ENCODE measurements around the gene GRIN2C.

The GRIN2C gene

DNA sequence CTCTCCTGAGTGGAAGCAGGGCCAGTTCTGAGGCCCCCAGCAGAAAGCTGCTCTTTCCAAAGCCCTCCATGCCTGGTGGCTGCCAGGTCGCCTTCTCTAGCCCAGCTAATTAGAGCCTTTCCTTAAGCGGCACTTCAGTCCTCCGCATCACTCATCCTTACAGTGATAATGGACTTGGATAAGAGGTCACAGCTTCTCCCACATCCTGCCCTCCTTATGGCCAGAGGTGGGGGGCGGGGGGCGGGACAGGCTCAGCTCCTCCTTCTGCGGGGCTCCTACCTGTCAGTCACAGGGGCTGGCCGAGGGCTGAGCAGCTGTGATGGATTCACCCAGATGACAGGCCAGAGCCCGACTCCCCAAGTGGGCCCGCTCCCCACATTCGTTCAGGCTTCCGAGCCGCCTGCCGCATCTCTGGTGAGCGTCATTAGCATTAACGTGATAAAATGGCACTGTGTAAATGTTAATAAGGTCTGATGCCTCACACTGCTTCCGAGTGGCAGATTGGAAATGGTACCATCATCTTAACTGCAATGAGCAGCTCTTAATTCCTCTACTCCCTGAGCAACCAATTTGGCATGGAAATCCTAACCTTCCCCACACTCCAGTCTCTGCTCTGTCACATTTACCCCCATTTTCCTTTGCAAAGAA lies 41.3 kb downstream of the GRIN2C start:
- no peak for DNase-seq

DNA sequence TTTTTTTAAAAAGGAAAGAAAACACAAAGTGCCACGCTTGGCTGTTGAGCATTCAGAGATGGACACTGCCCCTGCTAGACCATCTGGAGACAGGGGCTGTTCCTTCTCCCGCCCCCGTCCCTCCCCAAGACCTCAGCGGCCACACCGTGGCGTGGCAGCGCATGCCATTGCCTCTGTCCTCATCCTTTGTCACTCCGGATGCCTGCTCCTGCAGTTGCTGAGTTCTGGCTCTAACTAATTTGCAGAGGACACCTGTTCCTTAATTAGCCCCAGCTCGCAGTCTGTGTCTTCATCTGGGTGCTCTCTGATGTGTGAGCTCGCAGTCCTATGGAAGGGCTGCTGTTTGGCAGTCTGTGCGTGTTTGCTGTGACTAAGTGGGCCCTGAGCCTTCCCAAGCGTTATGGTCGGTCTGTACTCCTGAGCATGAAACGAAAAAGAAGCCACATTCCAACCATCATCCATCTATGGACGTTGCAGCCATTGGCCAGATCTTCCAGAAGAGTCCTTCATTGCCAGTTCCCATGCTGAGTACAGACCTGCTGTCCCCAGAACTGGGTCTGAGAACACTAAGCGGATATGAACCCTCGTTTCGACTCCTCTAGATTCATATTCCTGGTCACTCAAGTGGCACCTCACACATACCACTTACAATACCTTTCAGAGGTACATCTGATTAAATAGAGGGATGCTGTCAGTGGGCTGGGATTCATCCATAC lies 42.6 kb downstream of the GRIN2C start:
- DNase-seq, result no peak

- DNase-seq, result no peak
These were observed 43.9 kb downstream of the GRIN2C start for GRCh38 chr17:74815550-74816370.

GRCh38 chr17:74815067-74815466 lies 44.6 kb downstream of the GRIN2C start:
- no peak for DNase-seq

DNA sequence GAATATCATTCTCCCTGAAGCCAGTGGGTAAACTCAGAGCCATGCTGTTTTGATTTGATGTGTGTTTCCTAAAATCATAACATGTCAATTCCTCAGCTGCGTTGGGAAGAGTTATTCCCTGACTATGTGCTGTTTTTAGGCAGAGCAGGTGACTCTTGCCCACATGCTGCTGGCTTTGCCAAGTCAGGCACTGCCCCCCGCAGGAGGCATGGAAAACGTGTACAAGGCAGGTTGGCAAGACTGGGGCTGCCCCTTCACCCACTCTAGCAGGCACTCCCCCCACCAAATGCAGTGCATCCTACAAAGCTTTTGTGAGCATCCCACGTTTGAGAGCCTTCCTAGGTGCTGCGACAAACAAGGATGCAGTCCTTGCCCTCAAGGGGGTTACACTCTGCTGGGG lies 45.2 kb downstream of the GRIN2C start:
- DNase-seq, result no peak

DNA sequence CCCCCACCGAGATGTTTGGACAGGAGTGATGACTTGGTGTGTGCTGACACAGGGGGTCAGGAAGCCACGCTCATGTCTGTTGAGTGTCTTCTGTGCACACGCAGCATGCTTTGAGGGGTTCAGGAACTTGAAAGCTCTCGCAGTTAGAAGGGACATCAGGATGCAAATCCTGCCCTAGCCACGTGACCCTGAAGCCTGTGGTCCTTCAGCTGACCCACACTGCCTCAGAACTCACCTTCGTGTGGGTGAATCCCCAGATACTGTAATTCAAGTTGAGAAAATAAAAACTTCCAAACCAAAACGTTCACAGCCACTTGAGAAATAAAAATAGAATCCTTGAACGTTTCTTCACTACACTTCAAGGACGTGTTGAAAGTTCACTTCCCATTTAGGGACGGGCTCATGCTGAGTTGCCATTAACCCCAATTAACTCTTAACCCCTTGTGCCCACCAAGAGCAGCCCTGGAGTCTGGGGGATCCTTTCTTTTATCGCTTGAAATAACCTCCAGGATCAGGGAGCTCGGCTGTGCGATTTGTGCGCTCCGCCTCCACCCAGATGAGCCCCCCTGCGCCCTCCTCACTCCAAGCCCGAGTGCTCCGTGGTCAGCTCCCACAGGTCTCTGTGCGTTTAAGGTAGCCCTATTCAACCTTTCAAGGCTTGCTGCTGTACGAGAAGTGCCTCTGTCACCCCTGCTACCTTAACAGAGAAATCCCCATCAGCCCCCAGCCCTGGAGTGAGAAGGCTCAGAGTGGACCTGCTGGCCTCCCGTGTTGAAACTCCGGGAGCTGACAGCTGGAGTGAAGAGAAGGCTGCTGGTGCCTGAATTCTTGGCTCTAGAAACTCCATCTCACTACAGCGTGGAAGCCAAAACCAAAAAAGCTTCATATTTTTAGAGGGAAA lies 47.3 kb downstream of the GRIN2C start:
- no peak for DNase-seq

- no peak for DNase-seq
These were observed 48.8 kb downstream of the GRIN2C start for GRCh38 chr17:74810699-74811485.

DNA sequence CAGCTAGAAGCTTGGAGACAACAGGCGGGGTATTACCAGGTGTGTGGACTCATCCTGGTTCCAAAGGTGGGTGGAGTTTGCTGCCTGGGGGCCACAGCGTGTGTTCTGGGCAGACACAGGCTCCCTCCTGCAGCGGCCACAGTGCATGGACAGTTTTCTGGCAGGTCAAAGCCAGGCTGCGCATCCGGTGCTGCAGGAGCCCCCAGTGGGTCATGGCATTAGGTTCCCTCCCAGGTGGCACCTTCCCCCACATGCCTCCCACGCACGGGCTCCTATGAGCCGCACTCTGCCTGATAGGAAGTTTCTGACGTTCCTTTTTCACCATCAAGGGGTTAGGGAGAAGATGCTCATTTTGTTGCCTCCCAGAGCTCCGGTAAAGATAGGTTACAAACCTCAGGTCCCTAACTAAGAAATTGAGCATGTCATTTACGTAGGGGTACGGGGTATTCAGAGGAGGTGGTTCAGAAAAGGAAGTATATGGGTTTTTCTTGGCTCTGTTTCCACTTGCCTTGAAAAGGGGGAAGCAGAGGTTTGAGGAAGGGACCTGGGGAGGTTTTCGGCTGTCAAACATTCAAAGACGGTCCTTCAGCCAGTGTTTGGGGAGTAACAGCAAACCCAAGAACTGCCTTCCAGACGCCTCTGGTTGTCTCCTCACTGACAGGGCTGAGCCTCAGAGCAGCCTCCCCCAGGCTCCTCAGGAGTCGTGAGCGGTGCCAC lies 50.8 kb downstream of the GRIN2C start:
- no peak for DNase-seq

DNA sequence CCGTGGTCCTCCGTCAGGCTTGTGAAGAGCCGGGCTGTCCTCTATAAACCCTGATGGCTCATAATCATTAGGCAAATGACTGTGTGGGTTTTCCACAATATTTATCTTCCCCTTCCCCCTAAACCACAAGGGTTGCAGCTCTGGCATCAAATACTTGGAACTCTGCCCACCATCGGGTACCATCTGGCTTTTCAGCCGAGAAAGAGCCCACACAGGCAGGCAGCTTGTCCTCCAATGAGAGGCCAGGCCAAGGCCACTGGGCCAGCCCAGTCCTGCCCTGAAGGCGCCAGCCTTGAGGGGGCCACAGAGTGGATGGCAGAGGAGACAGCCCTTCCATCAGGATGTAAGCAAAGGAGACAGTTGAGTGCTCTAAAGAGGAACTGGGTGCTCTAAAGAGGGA lies 51.8 kb downstream of the GRIN2C start:
- DNase-seq, result no peak

DNA sequence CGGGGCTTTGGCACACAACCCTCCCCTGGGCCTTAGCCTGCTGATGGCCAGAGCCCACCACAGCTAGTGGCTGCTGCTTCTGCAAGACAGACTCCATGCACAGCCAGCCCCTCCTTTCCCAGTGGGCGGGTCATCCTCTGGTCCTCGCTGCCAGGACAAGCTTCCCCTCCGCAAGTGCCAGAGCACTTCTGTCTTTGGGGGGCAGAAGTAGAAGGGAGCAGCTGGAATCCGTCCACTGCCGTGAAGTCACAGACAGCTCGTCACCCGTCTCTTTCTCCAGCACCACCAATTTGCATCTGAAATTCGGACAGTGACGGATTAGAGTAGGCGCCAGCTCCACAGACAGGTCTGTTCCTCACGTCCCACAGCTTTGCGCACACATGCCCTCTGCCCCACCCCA lies 52.2 kb downstream of the GRIN2C start:
- DNase-seq, result no peak

- DNase-seq, result no peak
These were observed 53.4 kb downstream of the GRIN2C start for GRCh38 chr17:74806334-74806733.

DNA sequence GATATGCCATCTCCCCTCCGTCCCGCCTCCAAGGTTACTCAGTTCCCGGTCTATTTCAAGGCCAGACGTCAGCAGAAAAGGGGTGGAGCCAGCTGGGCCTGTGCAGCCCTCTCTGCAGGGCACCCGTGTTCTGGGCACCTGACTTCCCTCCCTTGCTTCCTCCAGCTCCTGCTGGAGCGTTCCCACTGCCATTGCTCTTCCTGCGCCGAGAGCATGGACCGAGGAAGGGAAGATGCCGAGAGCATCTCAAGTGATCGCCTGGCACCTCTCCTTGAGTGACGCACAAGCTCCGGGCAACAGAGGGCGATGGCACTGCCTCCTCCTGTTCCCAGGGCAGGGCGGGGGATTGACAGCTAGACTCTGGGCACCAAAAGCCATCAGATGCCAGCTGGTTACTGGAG lies 54.1 kb downstream of the GRIN2C start:
- no peak for DNase-seq

- no peak for DNase-seq
These were observed 55.0 kb downstream of the GRIN2C start for GRCh38 chr17:74804683-74805082.

DNA sequence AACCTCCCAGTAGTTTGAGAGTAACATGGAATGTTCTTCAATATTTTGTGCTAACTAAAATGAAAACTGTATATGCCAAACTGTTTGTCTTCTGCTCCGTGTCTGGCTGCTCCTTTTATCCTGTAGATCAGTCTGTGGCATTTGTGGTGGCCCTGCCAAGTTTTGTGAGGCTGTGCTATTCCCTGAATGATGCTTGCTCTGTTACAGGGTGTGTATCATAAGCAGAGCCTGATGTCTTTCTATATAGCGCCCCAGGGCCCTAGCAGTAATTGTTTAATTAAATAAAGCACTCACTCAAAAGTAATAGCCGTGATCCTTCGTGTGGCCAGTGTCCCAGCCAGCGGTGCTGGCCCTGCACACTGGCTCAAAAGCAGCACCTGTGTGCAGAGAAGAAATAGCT lies 55.7 kb downstream of the GRIN2C start:
- DNase-seq, result no peak

- DNase-seq, result no peak
These were observed 56.2 kb downstream of the GRIN2C start for GRCh38 chr17:74803388-74803930.

- no peak for DNase-seq
These were observed 57.8 kb downstream of the GRIN2C start for GRCh38 chr17:74801896-74802295.

- no peak for DNase-seq
These were observed 59.2 kb downstream of the GRIN2C start for GRCh38 chr17:74800531-74800930.

DNA sequence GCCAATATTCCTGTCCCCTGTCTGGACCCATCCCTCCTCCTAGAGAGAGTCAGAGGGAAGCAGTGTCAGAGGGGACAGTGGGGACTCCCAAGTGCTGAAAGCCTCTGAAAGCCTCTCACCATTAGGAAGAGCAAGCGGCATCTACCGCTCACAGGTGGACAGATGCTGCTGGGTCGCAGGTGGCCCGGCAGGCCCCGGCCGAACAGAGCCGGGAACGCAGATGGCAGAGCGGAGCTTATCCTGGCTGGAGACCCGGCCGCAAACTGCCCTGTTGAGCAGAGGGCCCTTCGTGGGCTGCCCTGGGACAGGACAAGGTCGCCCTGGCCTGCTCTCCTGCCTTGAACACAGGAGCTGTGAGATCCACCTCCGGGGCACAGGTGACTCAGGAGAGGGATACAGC lies 60.6 kb downstream of the GRIN2C start:
- DNase-seq, result no peak

- no peak for DNase-seq
These were observed 61.4 kb downstream of the GRIN2C start for GRCh38 chr17:74798239-74798707.

- no peak for DNase-seq
These were observed 61.9 kb downstream of the GRIN2C start for GRCh38 chr17:74797824-74798223.

DNA sequence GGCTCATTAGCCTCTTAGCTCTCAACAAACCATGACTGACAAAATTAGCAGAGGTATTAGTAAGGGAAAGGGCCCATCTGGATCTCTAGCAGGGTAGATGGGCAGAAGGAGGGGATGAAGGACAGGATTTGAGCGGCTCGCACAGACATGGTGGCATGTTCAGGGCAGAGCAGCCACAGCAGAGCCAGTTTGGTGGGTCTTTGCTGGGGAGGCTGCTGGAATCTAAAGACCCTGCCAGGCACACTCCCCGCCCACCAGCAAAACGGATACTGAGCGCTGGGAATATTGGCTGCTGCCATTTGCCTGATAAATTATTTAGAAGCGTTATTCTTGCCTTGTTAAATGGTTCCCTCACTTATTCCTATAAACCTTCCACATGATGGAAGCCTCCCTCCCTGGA lies 62.8 kb downstream of the GRIN2C start:
- no peak for DNase-seq

Measured in stimulated activated CD4-positive, alpha-beta T cell treated with anti-CD3 and anti-CD28 coated beads, Interleukin-2, amount 100 ng/mL, for 24 hours (primary cell).